HUES6 (cell line): ENCODE results near the gene FREM1.

Source experiments
- H3K27ac ChIP-seq: 2 replicates; pipeline ENCODE4 v1.7.0; 2013; ENCODE audit warnings: low read depth, mild to moderate bottlenecking, low read length, inconsistent platforms
- H3K27me3 ChIP-seq: 2 replicates; pipeline ENCODE4 v1.6.1; 2013; ENCODE audit warnings: low read length; ENCODE audit not compliant: control insufficient read depth, insufficient read depth
- H3K36me3 ChIP-seq: 2 replicates; pipeline ENCODE4 v1.6.1; 2013; ENCODE audit warnings: low read length; ENCODE audit not compliant: control insufficient read depth, insufficient read depth
- H3K4me1 ChIP-seq: 2 replicates; pipeline ENCODE4 v1.6.1; 2013; ENCODE audit warnings: low read length; ENCODE audit not compliant: control insufficient read depth, insufficient read depth
- H3K4me3 ChIP-seq: 2 replicates; pipeline ENCODE4 v1.5.1; 2013; ENCODE audit warnings: low read depth, low read length
- H3K9ac ChIP-seq: one replicate; pipeline ENCODE4 v1.6.1; 2013; ENCODE audit warnings: mild to moderate bottlenecking, low read length
- H3K9me3 ChIP-seq: 2 replicates; pipeline ENCODE4 v1.6.1; 2013; ENCODE audit warnings: low read depth, low read length; ENCODE audit not compliant: control insufficient read depth, insufficient read depth

The FREM1 gene

DNA sequence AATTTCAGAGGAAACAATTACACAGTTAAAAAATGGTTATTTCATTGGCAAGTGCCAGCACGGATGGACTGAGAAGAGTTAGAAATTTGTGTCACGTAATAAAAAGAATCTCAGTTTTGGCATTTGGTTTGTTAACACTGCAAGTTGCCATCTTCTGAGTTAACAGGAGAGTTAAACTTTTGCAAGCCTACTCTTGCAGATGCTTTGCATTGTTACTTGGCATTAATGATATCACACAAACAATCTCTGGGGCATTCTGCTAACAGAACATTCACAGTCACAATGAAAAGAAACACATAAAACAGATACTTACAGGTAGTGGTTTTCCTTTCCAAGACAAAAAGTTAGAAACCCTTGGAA, 647 bp downstream of the FREM1 start:
- 0 out of 2 replicates have a peak overlapping the region, but pooled peaks have one; percentile 23 for H3K27ac ChIP-seq
- peak overlapping the region; percentile 6 for H3K9ac ChIP-seq

DNA sequence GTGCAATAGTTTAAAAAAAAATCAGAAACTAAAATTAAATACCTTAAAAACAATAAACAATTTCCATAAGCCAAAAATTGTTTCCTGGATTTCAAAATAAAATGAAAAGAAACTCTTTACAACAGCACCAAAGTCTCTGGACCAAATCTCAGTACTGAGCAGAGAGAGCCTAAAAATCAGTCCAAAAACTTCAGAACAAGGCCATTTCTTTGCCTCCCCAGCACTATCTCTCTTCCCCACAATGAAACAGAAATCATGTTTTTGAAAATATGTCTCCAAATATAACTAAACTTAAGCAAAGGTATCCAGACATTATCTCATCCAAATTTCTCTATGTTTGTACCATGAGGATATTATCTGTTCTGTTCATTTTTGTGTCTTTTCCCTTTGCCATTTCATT, 1.0 kb downstream of the FREM1 start:
- Histone ChIP-seq H3K36me3 (no peaks in the 10 kb centered on the region), H3K9me3 (no peaks in the 10 kb centered on the region), H3K4me3 (peak overlapping the region; percentile 44), H3K27ac (0 out of 2 replicates have a peak overlapping the region, but pooled peaks have one; percentile 23), H3K27me3 (no peaks in the 10 kb centered on the region), H3K4me1 (peaks cover 51% of the 10 kb centered on the region), H3K9ac (peak overlapping the region; percentile 6)

More for the DNA sequence above, 647 bp downstream of the FREM1 start:
- no peaks in the 10 kb centered on the region for H3K9me3 ChIP-seq
- peaks cover 51% of the 10 kb centered on the region for H3K4me1 ChIP-seq
- H3K36me3 ChIP-seq, result no peaks in the 10 kb centered on the region
- H3K4me3 ChIP-seq, result peak overlapping the region; percentile 44
- H3K27me3 ChIP-seq, result no peaks in the 10 kb centered on the region

GRCh38 chr9:14908295-14909180, 1.7 kb downstream of the FREM1 start:
- Histone ChIP-seq H3K4me1 (peaks cover 51% of the 10 kb centered on the region), H3K9me3 (no peaks in the 10 kb centered on the region), H3K9ac (no peak overlapping the region), H3K36me3 (no peaks in the 10 kb centered on the region), H3K4me3 (peak overlapping the region; percentile 44; the same call in 1 of the 2 replicates), H3K27me3 (no peaks in the 10 kb centered on the region), H3K27ac (no peak overlapping the region)

GRCh38 chr9:14907696-14908095, 2.5 kb downstream of the FREM1 start:
- H3K27ac ChIP-seq, result no peak overlapping the region
- peak overlapping the region; percentile 21; the same call in 1 of the 2 replicates for H3K4me3 ChIP-seq
- peaks cover 53% of the 10 kb centered on the region for H3K4me1 ChIP-seq

DNA sequence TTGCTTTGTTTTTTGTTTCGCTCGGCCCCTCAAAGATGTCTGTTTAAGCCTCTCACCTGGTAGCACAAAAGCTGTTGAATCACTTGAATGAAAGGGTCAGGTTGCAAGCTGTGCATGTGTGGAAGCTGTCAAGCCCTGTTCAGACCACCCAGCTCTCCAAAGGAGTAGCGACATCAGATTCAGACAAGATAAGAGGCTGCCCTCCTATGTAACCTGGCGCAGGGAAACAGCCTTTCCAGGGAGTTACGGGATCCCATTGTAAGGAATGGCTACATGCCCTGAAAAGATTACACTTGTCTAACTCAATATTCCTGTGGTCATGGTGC, 2.9 kb downstream of the FREM1 start:
- no peaks in the 10 kb centered on the region for H3K9me3 ChIP-seq
- H3K9ac ChIP-seq, result no peak overlapping the region
- H3K4me1 ChIP-seq, result peaks cover 56% of the 10 kb centered on the region
- H3K4me3 ChIP-seq, result peak overlapping the region; percentile 21; the same call in 1 of the 2 replicates
- no peaks in the 10 kb centered on the region for H3K36me3 ChIP-seq
- no peak overlapping the region for H3K27ac ChIP-seq
- H3K27me3 ChIP-seq, result no peaks in the 10 kb centered on the region

More at GRCh38 chr9:14907696-14908095, 2.5 kb downstream of the FREM1 start:
- no peaks in the 10 kb centered on the region for H3K36me3 ChIP-seq
- no peak overlapping the region for H3K9ac ChIP-seq
- no peaks in the 10 kb centered on the region for H3K27me3 ChIP-seq
- no peaks in the 10 kb centered on the region for H3K9me3 ChIP-seq

DNA sequence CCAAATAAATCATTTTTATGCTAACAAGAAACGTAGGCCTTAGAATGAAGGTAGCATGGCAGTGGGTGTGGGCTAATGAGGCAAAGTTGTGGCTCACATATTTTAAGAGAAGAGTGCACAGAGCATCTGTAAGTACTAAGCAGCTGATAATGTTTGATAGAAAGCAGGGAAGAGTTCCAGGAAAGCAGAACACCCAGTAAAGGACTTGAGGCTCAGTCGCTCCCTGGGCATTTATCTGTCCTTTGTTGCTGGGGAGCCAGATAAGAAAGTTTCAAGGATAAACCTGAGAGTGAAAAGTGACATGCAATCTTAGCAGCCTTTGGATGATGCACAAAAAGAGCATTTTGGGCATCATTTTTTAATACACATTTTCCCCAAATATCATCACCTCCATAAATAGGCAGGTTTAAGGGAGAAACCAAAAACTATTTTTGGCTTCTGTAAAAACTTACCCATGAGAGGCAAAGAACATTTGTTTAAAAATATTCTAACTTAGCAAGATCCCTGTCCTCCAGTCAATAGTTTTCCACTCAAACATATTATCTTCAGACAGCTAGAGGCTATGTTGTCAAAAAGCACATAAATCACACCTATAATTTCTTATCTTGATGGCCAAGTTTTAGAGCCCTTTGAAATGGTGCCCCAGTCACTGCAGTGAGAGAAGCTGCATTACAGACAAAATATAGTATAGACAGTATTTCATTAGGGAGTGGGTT, 3.4 kb downstream of the FREM1 start:
- Histone ChIP-seq H3K36me3 (no peaks in the 10 kb centered on the region), H3K4me1 (peaks cover 57% of the 10 kb centered on the region), H3K9me3 (no peaks in the 10 kb centered on the region), H3K27ac (no peak overlapping the region), H3K27me3 (no peaks in the 10 kb centered on the region), H3K4me3 (peak overlapping the region; percentile 21; the same call in 1 of the 2 replicates), H3K9ac (peak overlapping the region; percentile 9)

- no peak overlapping the region for H3K27ac ChIP-seq
- no peak overlapping the region for H3K9ac ChIP-seq
- no peak overlapping the region for H3K4me3 ChIP-seq
- H3K9me3 ChIP-seq, result no peaks in the 10 kb centered on the region
- H3K4me1 ChIP-seq, result peaks cover 56% of the 10 kb centered on the region
- no peaks in the 10 kb centered on the region for H3K27me3 ChIP-seq
- no peaks in the 10 kb centered on the region for H3K36me3 ChIP-seq
Observed at GRCh38 chr9:14906000-14906399, 4.2 kb downstream of the FREM1 start.

DNA sequence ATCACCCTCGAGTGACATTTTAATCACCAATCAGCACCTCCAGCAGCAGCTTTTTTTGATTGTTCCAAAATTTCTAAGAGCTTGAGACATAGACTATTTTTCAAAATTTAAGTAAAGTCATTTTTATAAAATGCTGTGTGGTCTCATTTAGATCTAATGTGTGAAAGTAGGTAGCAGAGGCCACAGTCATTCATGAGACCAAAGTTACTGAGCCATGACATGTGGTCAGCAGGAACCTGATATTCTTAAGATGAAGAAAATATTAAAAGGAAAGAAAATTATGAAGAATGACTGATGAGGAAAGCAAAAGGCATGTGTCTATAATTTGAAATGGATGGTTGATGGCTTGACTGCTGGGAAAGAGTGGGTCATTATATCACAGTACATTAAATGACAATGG, 7.2 kb downstream of the FREM1 start:
- Histone ChIP-seq H3K27ac (no peak overlapping the region), H3K27me3 (no peaks in the 10 kb centered on the region), H3K4me3 (no peak overlapping the region), H3K9me3 (no peaks in the 10 kb centered on the region), H3K36me3 (no peaks in the 10 kb centered on the region), H3K9ac (no peak overlapping the region), H3K4me1 (peaks cover 27% of the 10 kb centered on the region)

- H3K9ac ChIP-seq, result no peak overlapping the region
- H3K27ac ChIP-seq, result no peak overlapping the region
- H3K36me3 ChIP-seq, result no peaks in the 10 kb centered on the region
- H3K9me3 ChIP-seq, result no peaks in the 10 kb centered on the region
- H3K4me3 ChIP-seq, result no peak overlapping the region
- H3K4me1 ChIP-seq, result peaks cover 22% of the 10 kb centered on the region
- H3K27me3 ChIP-seq, result no peaks in the 10 kb centered on the region
Observed at GRCh38 chr9:14902561-14902960, 7.7 kb downstream of the FREM1 start.

- H3K36me3 ChIP-seq, result no peaks in the 10 kb centered on the region
- H3K4me1 ChIP-seq, result peaks cover 7% of the 10 kb centered on the region; the same call in 1 of the 2 replicates
- peaks cover 1% of the 10 kb centered on the region for H3K9me3 ChIP-seq
- no peak overlapping the region for H3K27ac ChIP-seq
- H3K4me3 ChIP-seq, result no peak overlapping the region
- no peak overlapping the region for H3K9ac ChIP-seq
- H3K27me3 ChIP-seq, result no peaks in the 10 kb centered on the region
Observed at GRCh38 chr9:14899815-14900193, 10.4 kb downstream of the FREM1 start.
